G401.6 (cell line): Measurements from ENCODE around the gene OTOG.

ENCODE experiments used
- FAIRE-seq: peaks from 2 replicates; lab custom pipeline; 2012; peaks lifted over from hg19 to GRCh38; lab: Jason Lieb, UNC

The OTOG gene

GRCh38 chr11:17653611-17654010 is 106.6 kb downstream of the OTOG start:
- FAIRE-seq, result no peak

GRCh38 chr11:17655682-17656081 is 108.6 kb downstream of the OTOG start:
- no peak for FAIRE-seq

DNA sequence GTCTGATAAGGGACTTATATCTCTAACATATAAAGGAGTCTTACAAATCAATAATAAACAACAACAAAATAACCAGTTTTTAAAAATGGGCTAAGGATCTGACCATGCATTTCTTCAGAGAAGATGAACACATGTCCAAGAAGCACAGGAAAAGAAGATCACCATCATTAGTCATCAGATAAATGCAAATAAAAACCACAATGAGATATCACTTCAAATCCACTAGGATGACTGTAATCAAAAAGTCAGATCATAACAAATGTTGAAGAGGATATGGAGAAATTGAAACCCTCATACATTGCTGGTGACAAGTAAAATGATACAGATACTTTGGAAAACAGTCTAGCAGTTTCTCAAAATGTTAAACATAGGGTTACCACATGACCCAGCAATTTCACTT is 111.2 kb downstream of the OTOG start:
- no peak for FAIRE-seq

- FAIRE-seq, result no peak
Measured at GRCh38 chr11:17668166-17668565, 121.1 kb downstream of the OTOG start.

DNA sequence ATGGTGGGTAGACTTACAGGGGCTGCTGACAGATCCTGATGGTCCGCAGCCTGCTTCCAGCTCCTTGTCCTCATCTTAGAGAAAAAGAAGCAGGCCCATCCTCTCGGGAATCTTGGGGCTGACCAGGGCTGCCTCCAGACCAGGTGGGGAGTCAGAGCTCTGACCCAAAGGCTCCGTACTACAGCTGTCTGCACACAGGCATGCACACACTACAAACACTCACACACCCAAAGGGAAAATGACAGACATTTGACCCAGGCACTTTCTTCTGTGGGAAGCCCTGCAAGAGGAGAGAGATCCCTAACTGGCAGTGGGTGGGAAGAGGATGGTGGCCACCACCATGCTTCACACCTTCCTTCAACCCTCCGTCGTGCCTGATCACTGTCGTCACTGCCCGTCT is 125.4 kb downstream of the OTOG start:
- FAIRE-seq, result no peak

- no peak for FAIRE-seq
Measured at GRCh38 chr11:17673951-17674350, 126.9 kb downstream of the OTOG start.

- FAIRE-seq, result no peak
Measured at GRCh38 chr11:17682848-17683247, 135.8 kb downstream of the OTOG start.

DNA sequence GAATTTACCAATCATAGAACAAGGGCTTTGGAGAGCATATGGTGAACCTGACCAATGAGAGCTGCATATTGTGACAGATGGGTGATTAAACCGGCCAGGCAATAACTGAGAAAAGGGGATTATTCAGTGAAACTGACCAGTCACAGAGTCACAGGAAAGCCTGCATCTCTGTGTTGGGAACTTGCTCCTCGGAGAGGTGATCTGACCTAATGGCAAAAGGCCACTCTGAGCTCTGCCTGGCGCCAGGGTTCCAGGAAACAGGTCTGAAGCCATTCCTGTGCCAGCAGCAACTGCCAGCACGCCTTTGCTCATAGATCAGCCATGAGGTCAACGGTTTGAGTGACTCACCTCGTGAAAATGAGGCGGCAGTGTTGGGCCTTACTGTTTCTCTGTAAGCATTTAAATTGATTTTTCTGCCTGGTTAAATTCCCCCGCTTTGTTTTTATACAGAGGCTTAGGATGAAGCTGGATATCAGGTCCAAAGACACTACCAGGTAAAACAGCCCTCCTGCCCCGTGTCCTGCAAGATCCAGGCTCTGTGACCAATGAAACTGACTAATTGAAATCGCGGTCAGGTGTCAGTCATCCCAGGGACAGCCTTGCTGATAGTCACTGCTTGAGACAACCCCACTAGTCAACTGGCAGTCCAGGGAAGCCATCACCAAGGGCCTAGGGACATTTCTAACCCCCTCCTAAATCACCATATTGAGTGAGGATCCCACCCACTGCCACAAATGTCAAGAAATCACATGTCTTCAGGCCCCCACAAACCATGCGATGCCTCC is 136.5 kb downstream of the OTOG start:
- FAIRE-seq, result no peak

DNA sequence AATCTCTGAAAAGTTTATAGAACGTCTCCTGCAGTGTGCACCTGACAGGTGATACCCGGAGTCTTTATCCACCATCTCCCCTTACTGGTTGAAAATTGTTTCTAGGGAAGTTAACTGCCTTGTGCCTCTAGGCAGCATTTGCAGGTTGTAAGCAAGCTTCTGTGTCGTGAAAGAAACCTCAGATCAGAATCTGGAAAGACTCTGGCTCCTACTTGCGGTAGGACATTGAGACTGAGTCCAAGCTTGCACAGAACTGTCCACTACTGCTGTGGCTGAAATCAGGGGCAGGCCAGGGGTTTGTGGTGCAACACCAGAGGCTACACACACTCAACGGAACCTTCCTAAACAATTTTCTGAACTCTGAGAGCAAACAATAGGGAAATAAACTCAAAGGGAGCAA is 137.5 kb downstream of the OTOG start:
- no peak for FAIRE-seq

- FAIRE-seq, result no peak
Measured at GRCh38 chr11:17686231-17686980, 139.3 kb downstream of the OTOG start.

- no peak for FAIRE-seq
Measured at GRCh38 chr11:17687946-17688670, 141.0 kb downstream of the OTOG start.

DNA sequence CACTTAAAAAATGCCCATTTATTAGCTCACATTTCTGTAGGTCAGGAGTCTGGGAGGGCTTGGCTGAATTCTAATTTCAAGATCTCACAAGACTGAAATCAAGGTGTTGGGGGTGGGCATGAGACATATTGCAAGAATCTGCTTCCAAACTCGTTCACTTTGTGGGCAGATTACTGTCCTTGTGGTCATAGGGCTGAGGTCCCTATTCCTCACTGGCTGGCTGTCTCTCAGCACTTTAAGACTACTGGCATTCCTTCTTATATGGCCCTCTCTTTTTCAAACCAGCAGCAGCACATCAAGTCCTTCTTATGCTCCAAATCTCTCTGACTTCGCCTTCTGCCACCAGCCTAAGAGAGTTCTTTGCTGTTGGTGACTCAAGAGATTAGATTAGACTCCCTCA is 144.5 kb downstream of the OTOG start:
- FAIRE-seq, result no peak

GRCh38 chr11:17691976-17692375 is 144.9 kb downstream of the OTOG start:
- no peak for FAIRE-seq

DNA sequence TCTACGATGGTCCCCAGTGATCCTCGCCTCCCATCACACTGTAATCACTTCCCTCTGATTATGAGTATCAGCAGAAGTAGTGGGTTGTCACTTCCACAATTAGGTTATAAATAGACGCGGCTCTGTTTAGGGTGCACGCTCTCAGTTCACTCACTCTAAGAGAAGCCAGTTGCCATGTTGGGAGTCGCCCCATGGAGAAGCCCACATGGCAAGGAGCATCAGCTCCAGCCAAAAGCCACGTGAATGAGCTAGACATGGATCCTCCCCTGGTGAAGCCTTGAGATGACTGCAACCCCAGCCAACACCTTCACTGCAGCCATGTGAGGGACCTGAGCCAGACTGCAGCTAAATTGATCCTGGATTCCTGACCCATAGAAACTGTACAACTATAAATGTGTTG is 145.9 kb downstream of the OTOG start:
- no peak for FAIRE-seq

GRCh38 chr11:17693531-17693930 is 146.5 kb downstream of the OTOG start:
- no peak for FAIRE-seq

DNA sequence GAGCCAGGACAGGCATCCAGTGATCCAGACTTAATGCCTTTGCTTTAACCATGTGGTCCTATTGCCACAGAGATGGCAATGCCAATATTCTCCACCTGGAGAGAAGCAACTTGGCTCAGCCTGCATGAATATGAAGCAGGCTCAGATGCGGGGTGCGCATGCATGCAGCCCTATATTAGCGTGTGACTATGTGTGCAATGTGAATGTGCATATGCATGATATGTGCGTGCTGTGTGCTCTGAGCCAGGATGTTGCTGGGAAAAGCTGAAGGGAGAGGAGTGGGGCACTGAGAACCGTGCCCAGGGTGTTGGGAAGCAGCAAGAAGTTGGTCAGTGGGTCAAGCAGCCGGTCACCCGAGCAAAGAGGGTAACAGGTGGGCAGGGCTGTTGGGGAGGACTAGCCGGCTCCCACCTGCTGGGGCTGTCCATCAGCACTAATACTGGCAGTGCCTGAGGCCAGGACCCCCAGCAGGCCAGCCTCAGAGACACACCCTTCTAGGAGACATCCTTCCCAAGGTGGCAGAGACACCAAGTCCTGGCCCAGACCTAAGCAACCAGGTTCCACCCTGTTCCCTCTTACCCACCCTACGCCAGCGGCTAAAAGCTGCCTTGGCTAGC is 147.5 kb downstream of the OTOG start:
- no peak for FAIRE-seq

DNA sequence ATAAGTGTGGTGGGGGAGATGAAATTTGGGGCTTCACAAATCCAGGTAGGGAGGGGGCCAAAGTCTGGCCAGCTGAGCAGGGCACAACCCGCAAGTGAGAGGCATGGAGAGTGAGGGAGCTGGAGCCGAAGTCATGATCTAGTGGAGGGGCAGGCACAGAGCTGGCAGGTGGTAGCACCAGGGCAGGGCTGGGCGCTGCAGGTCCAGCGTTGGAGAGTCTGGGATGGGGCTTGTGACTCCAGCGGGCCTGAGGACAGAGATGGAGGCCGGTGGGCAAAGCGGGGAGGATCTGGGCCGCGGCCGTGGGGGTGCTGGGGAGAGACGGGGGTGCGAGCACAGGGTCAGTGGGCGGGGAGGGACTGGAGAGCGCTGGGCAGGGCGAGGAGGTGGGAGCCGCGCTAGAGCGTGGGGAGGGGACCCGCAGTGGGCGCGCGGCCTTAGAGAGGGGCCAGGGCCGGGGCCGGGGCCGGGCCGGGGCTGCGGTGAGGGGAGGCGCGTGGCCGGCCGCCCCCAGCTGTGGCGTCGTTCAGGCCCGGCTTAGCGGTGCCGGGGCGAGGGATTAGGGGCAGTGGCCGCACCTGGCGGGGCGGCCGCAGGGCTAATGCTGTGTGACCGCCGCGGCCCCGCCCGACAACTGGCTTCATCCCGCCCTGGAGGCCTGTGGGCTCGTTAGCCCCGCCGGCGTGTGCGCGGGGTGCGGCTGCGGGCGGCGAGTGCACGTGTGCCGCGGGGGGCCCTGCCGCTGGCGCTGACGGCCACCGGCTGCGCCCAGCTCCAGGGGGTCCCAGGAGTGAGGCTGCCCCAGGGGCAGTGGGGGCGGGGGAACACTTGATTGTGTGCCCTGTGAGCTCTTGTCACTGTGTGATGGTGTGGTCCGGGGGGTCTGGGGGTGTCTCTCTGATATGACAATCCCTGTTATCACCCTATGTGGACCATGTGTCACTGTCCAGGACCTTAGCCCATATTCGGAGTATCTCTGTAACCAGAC is 148.7 kb downstream of the OTOG start:
- no peak for FAIRE-seq

DNA sequence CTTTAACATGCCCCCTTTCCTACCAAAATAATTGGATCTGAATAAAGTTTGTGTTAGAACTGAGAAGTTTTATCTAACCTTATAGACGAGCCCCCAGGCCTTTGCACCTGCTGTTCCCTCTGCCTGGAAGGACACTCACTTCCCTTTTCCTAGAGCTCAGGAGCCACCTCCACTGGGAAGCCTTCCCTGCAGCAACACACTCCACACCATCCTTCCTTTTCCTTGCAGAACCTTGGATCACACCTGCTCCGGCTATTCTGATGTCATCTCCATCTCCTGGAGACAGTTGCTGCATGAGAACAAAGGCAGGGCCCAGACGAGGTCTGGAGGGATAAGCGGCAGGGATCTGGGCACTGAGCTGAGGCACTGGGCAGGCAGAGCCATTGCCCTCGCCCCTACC is 149.7 kb downstream of the OTOG start:
- FAIRE-seq, result no peak
